Measurements from ENCODE around the gene SAMD4B. TPM values are rescaled to one million over a fixed set of nuclear protein-coding genes. Genes with fewer than 3 reads are reported as not detected.
A peak's percentile ranks its signal among the peaks of the same experiment; 100 is the strongest.

Gene SAMD4B
- total RNA-seq, 6 experiments from 2014 or later, result 107 to 133 (median 124) TPM

DNA sequence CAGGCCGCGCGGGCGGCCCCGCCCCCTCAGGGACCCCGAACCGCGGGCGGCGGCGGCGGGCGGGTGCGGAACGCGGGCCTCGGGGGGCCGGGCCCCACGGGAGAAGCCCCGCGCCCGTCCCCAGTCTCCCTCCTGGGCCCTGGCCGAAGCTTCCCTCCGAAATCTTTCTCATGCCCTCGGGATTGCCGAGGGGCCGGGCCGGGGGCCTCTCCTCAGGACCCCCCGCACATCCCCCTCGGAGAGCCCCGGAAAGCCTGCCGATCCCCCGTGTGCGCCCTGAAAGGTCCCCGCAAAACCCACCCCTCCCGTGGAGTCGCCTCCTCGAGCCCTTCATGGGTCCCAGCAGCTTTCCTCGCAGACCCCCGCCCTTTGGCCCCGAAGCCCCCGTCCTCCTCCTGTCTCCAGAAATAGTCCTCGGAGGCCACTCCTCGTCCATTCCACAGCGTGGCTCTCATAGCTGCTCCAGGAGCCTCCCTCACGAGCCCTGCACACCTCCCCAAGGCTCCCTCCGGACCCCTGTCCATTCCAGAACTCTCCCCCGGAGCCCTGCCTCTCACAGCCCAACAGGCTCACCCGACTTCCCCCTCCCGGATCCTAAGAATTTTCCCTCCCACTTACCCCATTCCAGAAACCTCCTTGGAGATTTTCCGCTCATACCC is 555 bp downstream of the SAMD4B start:
- H3K27me3 Mint-ChIP-seq (ENCODE audit: insufficient read depth), result peaks cover 5% of the 10 kb centered on the region
- peaks cover 65% of the 10 kb centered on the region for H3K4me1 Mint-ChIP-seq (ENCODE audit: low read depth)
- H3K4me3 Mint-ChIP-seq, result peak overlapping the region; percentile 96
- H3K9me3 Mint-ChIP-seq, result no peaks in the 10 kb centered on the region
- peaks cover 31% of the 10 kb centered on the region for H3K36me3 Mint-ChIP-seq (ENCODE audit: low read depth)
- DNase-seq, result no peak
- TF ChIP-seq, protein P1, sequence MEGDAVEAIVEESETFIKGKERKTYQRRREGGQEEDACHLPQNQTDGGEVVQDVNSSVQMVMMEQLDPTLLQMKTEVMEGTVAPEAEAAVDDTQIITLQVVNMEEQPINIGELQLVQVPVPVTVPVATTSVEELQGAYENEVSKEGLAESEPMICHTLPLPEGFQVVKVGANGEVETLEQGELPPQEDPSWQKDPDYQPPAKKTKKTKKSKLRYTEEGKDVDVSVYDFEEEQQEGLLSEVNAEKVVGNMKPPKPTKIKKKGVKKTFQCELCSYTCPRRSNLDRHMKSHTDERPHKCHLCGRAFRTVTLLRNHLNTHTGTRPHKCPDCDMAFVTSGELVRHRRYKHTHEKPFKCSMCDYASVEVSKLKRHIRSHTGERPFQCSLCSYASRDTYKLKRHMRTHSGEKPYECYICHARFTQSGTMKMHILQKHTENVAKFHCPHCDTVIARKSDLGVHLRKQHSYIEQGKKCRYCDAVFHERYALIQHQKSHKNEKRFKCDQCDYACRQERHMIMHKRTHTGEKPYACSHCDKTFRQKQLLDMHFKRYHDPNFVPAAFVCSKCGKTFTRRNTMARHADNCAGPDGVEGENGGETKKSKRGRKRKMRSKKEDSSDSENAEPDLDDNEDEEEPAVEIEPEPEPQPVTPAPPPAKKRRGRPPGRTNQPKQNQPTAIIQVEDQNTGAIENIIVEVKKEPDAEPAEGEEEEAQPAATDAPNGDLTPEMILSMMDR (IDR thresholded peaks at IDR 0.05), result no peak
- peak overlapping the region; percentile 95 for H3K27ac Mint-ChIP-seq

DNA sequence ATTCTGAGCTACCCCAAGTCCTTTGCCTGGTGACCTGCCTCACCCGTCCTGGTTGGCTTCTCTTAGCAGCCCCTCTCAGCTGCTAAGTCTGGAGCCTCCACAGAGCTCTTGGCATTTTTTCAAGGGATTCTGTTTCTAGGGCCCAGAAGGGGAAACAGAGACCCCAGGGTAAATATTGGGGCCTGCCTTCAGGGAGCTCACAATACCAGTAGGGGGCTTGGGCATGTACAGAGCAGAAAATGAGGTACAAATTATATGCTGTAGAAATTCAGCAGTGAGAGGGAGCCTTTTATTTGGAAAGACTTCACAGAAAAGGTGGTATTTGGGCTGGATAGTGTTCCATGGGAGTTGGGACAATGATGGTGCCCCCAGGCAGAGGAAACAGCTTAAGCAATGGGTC is 3.7 kb downstream of the SAMD4B start:
- peaks cover 40% of the 10 kb centered on the region for H3K36me3 Mint-ChIP-seq (ENCODE audit: low read depth)
- H3K4me1 Mint-ChIP-seq (ENCODE audit: low read depth), result peaks cover 65% of the 10 kb centered on the region
- H3K4me3 Mint-ChIP-seq, result no peak overlapping the region

DNA sequence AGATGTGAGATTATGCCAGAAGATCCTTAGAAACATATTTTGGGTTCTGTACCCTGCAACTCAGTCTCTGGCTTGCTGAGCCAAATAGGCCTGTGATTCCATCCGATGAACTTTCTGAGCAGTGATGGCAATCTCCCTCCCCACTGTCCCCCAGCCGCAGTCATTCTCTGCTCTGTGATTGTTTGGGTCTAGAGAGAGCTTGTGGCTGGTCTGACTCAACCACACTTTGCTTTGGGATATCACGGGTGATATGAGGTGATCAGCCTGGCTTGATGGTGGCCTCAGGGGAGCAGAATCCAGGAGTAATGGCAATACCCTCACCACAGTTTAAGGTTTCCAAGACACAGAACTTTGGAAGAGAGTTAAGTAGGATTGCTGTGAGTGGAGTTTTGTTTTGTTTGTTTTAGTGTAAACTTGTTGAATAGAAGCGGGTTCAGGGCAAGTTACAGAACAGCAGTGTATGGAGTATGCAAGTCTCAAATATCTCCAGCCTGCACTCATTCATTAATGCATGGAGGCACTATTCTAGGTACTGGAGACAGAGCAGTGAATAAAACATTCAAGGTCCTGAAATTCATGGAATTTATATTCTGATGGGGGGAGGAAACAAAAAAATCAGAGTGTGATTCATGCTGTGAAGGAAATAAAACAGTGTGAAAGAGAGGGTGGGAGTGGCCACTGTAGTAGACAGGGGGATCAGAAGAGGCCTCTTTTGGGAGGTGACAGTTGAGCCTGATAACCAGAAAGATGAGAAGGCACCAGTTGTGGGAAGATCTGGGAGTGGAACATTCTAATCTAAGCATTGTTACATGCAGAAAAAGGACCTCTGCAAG is 5.3 kb downstream of the SAMD4B start:
- Mint-ChIP-seq H3K4me3 (peak overlapping the region; percentile 61), H3K27ac (peak overlapping the region; percentile 76), H3K27me3 (ENCODE audit: insufficient read depth) (peaks cover 3% of the 10 kb centered on the region), H3K9me3 (no peaks in the 10 kb centered on the region), H3K4me1 (ENCODE audit: low read depth) (peaks cover 77% of the 10 kb centered on the region), H3K36me3 (ENCODE audit: low read depth) (peaks cover 52% of the 10 kb centered on the region)
- TF ChIP-seq, protein P1 (IDR thresholded peaks at IDR 0.05), result no peak
- peak; percentile 25 for DNase-seq

More for the DNA sequence above, 3.7 kb downstream of the SAMD4B start:
- Mint-ChIP-seq H3K9me3 (no peaks in the 10 kb centered on the region), H3K27me3 (ENCODE audit: insufficient read depth) (peaks cover 3% of the 10 kb centered on the region), H3K27ac (peak overlapping the region; percentile 19)
- DNase-seq, result no peak
- TF ChIP-seq, protein P1 (IDR thresholded peaks at IDR 0.05), result peak; percentile 62

DNA sequence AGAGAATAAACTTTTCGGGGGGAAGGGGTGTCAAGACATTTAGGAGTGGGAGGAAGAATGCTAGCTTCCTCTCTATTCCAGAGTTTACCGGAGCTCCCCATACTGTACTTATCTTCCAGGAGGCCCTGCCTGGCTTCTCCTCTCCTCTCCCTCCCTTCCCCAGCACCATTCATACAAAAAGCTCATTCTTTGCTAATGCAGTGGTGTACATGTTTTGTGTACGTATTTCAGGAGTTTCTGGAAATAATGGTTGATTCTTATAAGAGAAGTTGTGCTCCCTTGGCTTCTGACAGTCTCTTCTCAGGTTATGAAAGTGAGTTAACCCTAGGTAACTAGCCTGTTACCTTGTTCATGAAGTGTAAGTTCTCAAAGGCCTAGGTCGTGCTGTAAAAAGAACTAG is 7.1 kb downstream of the SAMD4B start:
- H3K36me3 Mint-ChIP-seq (ENCODE audit: low read depth), result peaks cover 42% of the 10 kb centered on the region
- H3K4me1 Mint-ChIP-seq (ENCODE audit: low read depth), result peaks cover 64% of the 10 kb centered on the region
- no peak for DNase-seq

DNA sequence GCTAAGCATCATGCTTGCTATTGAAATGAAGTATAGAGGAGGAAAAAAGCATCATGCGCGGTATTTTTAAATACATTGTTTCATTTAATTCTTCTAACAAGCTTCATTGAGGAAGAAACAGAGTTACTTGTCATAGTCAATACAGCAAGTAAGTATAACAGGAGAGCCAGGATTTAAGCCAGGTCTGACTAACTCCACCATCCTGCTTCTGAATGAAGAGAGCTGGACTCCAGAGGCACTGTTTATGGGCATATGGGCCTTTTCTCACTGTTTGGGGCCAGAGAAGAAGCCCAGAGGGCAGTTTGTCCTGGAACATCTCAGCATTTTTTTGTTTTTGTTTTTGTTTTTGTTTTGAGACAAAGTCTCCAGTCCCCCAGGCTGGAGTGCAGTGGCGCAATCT is 7.9 kb downstream of the SAMD4B start:
- TF ChIP-seq, protein P1 (IDR thresholded peaks at IDR 0.05), result no peak
- peaks cover 56% of the 10 kb centered on the region for H3K4me1 Mint-ChIP-seq (ENCODE audit: low read depth)
- no peaks in the 10 kb centered on the region for H3K9me3 Mint-ChIP-seq
- no peak overlapping the region for H3K27ac Mint-ChIP-seq
- no peaks in the 10 kb centered on the region for H3K27me3 Mint-ChIP-seq (ENCODE audit: insufficient read depth)
- H3K4me3 Mint-ChIP-seq, result no peak overlapping the region
- no peak for DNase-seq
- H3K36me3 Mint-ChIP-seq (ENCODE audit: low read depth), result peaks cover 36% of the 10 kb centered on the region

More for the DNA sequence above, 7.1 kb downstream of the SAMD4B start:
- TF ChIP-seq, protein P1 (IDR thresholded peaks at IDR 0.05), result no peak
- H3K4me3 Mint-ChIP-seq, result no peak overlapping the region
- no peak overlapping the region for H3K27ac Mint-ChIP-seq
- no peaks in the 10 kb centered on the region; the same call in 1 of the 2 replicates for H3K27me3 Mint-ChIP-seq (ENCODE audit: insufficient read depth)
- no peaks in the 10 kb centered on the region for H3K9me3 Mint-ChIP-seq

Measured in HFFc6 (cell line).